GM15510 (cell line): ENCODE measurements around the gene RXFP4.

Experiments used
- POLR2A ChIP-seq: IDR thresholded peaks from 3 replicates; pipeline ENCODE4 v1.6.1; 2011; ENCODE audit warnings: borderline replicate concordance; ENCODE audit not compliant: insufficient read length; ENCODE audit errors: extremely low read depth

The RXFP4 gene

DNA sequence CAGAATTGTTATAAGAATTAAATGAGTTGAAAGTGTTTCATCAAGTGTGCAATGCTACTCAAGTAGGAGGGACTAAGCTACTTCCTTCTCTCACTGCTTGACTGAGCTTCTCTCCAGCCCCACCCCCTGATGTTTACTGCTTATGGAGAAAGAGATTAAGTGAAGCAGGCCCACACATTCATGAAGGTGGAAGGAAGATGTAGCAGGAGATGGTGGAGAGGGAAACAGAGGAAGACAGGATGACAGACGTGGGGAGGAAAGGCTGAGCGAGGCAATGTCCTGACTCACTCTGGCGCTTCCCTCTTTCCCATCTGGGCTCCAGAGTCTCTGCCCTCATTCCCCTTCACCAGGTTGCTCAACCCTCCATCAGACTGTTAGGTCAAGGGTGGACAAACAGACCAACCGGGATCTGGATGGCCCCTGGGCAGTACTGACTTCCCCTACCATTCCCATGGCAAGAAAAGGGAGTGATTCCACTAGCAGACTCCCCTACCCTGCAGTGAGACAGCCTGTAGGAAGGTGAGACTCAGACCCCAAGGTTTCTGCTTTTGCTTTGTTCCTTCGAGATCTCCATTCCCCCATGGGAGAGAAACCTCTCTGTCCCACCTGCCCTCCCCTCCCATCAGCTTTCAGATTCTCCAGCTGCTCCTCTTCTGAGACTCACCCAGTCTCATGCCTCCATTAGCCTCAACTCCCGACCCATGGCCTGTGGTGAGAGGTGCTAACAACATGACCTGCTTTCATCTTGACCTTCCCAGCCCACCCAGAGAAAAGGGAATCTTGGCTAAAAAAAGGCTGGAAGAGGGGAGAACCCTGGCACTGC, 40.0 kb downstream of the RXFP4 start:
- peak; percentile 24 for TF ChIP-seq POLR2A

DNA sequence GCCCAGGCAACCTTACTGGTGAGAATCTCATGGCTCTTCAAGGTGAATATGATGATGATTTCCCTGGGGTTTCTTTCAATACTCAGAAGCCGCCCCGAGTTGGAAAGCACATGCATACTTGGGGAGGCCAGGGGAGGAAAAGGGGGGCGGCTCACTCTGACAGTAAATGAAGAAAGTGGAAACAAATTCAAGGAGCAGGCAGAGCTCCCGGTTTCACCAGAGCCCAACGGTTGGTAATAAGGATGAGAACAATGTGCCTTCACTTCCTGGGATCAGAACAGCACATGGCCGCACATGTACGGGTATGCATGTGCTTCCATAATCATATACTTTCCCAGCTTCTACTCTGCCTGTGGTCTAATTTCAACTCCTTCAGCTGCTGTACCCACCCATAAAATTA, 40.7 kb downstream of the RXFP4 start:
- no peak for TF ChIP-seq POLR2A

GRCh38 chr1:155983191-155984024, 42.0 kb downstream of the RXFP4 start:
- peak; percentile 27 for TF ChIP-seq POLR2A

GRCh38 chr1:155984341-155984740, 42.9 kb downstream of the RXFP4 start:
- TF ChIP-seq POLR2A: no peak

- TF ChIP-seq POLR2A: no peak
Measured at GRCh38 chr1:155989242-155990004, 48.0 kb downstream of the RXFP4 start.

DNA sequence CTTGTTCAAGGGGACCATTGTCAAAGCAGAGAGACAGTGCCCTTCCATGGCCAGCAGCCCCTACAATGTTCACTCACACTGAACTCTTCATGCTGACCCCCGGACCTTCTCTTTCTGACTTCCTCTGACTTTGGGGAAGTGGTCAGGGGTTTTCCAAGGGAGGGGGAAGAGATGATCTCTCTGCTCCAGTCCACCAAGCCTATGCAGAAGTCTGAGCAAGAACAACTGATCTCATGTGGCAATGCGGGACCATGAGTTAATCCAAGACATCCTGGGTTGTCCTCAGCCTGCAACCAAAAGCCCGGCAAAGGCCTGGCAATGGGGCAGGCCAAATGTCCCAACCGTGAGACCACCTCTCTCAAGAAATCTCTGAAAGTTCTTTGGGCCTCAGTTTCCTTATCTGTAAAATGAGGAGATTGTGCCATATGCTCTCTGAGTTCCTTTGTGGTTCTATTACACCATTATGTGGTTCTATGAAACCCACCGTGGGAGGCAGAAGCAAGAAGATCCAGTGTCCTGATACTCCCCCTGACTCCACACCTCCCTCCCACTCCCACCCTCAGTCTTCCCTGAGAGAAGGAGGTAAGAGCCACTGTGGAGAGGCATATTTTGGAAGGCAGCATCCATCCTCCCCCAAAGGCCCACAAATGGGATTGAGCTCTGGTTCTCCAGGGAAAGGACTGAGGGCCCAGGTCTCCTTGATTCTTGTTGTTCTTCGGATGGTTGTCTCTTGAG, 48.7 kb downstream of the RXFP4 start:
- no peak for TF ChIP-seq POLR2A
